AG04449 (cell line): Measurements from ENCODE around the gene KCP.

Experiments used
- CTCF ChIA-PET: fragments of 350-600 bp; formaldehyde crosslinking; extraction: SDS; loops from one replicate; lab custom pipeline; 2021; ENCODE audit warnings: antibody characterized with exemption; lab: Yijun Ruan, JAX
- POLR2A ChIA-PET: fragments of 400-600, 350-600 bp; formaldehyde crosslinking; extraction: SDS; loops from one replicate; lab custom pipeline; 2020; ENCODE audit warnings: antibody characterized with exemption, inconsistent platforms; lab: Yijun Ruan, JAX
- DNase-seq: peaks from one replicate; pipeline ENCODE4 v3.0.0-alpha.2; 2010; ENCODE audit warnings: low read depth, low spot score
- H3K4me3 ChIP-seq: 2 replicates; pipeline ENCODE4 v1.5.1; 2011; ENCODE audit warnings: low read depth, mild to moderate bottlenecking, control low read depth, low read length
- CTCF ChIP-seq: IDR thresholded peaks from one replicate; pipeline ENCODE4 v1.5.1; 2011; ENCODE audit warnings: mild to moderate bottlenecking, moderate library complexity, low read length, control low read depth, inconsistent platforms; ENCODE audit not compliant: insufficient read depth; ENCODE audit errors: missing control alignments

Gene KCP

GRCh38 chr7:128908750-128909624 is 1.5 kb downstream of the KCP start:
- H3K4me3 ChIP-seq = peak overlapping the region; percentile 54
- CTCF ChIA-PET = interaction anchor here (0.8 to 6.2 kb wide), 4 partner anchors 9 to 181 kb away, joined by 3 to 76 read pairs (median 3); no protein-coding TSS in a partner anchor
- no peak for TF ChIP-seq CTCF
- DNase-seq = no peak
- POLR2A ChIA-PET = interaction anchor here (0.5 to 1.0 kb wide), 2 partner anchors 34 to 170 kb away, joined by 3 to 6 read pairs; no protein-coding TSS in a partner anchor

- ChIA-PET CTCF (interaction anchor here (1.0 to 6.2 kb wide), 3 partner anchors 23 to 183 kb away, joined by 3 to 76 read pairs (median 3); no protein-coding TSS in a partner anchor), POLR2A (no interaction called here)
- no peak for DNase-seq
- no peak overlapping the region for H3K4me3 ChIP-seq
- TF ChIP-seq CTCF = no peak
Measured at GRCh38 chr7:128906766-128907559, 3.5 kb downstream of the KCP start.

GRCh38 chr7:128906001-128906765 is 4.3 kb downstream of the KCP start:
- TF ChIP-seq CTCF = no peak
- POLR2A ChIA-PET = no interaction called here
- DNase-seq = no peak
- H3K4me3 ChIP-seq = no peak overlapping the region
- CTCF ChIA-PET = interaction anchor here (1.2 to 9.7 kb wide), 3 partner anchors 22 to 184 kb away, joined by 3 to 136 read pairs (median 76); no protein-coding TSS in a partner anchor

GRCh38 chr7:128904381-128905197 is 5.9 kb downstream of the KCP start:
- TF ChIP-seq CTCF = peak; percentile 63
- POLR2A ChIA-PET = no interaction called here
- DNase-seq = no peak
- no peak overlapping the region for H3K4me3 ChIP-seq
- CTCF ChIA-PET = interaction anchor here (0.8 to 9.7 kb wide), 8 partner anchors 7 to 259 kb away, joined by 3 to 136 read pairs (median 4); no protein-coding TSS in a partner anchor

GRCh38 chr7:128903621-128904361 is 6.7 kb downstream of the KCP start:
- no peak for TF ChIP-seq CTCF
- CTCF ChIA-PET = interaction anchor here (0.8 to 9.7 kb wide), 12 partner anchors 8 to 260 kb away, joined by 3 to 136 read pairs (median 4); no protein-coding TSS in a partner anchor
- POLR2A ChIA-PET = no interaction called here
- no peak overlapping the region for H3K4me3 ChIP-seq
- DNase-seq = no peak
